Left forelimb (tissue), 1 donor: ENCODE measurements around the gene UBE2O.
"Not testable (repeated sequence)": the region's sequence is repeated elsewhere in the genome, so short reads cannot be mapped to it uniquely, and the experiment has no call there.

Experiments
- DNase-seq: peaks from one replicate; pipeline ENCODE4 v3.0.0-alpha.2; 2018; ENCODE audit warnings: low spot score

Gene UBE2O

GRCh38 chr17:76370261-76370993, 82.5 kb downstream of the UBE2O start:
- DNase-seq = no peak

GRCh38 chr17:76369804-76370203, 83.1 kb downstream of the UBE2O start:
- no peak for DNase-seq

GRCh38 chr17:76369379-76369778, 83.6 kb downstream of the UBE2O start:
- no peak for DNase-seq

GRCh38 chr17:76368545-76368944, 84.4 kb downstream of the UBE2O start:
- no peak for DNase-seq

- DNase-seq = no peak
These were observed 85.3 kb downstream of the UBE2O start for GRCh38 chr17:76367642-76368041.

GRCh38 chr17:76366247-76366646, 86.7 kb downstream of the UBE2O start:
- no peak for DNase-seq

GRCh38 chr17:76365256-76365903, 87.6 kb downstream of the UBE2O start:
- no peak for DNase-seq

GRCh38 chr17:76363107-76363842, 89.7 kb downstream of the UBE2O start:
- DNase-seq = no peak

GRCh38 chr17:76360461-76360860, 92.5 kb downstream of the UBE2O start:
- no peak for DNase-seq

- DNase-seq = not testable (repeated sequence)
These were observed 93.2 kb downstream of the UBE2O start for GRCh38 chr17:76359776-76360175.

- DNase-seq = no peak
These were observed 93.6 kb downstream of the UBE2O start for GRCh38 chr17:76359375-76359774.

- DNase-seq = no peak
These were observed 95.3 kb downstream of the UBE2O start for GRCh38 chr17:76357597-76358158.

GRCh38 chr17:76356803-76357456, 96.0 kb downstream of the UBE2O start:
- DNase-seq = no peak

- DNase-seq = no peak
These were observed 98.1 kb downstream of the UBE2O start for GRCh38 chr17:76354747-76355310.

GRCh38 chr17:76354317-76354729, 98.6 kb downstream of the UBE2O start:
- no peak for DNase-seq

GRCh38 chr17:76353599-76354316, 99.2 kb downstream of the UBE2O start, which contains the start of gene PRPSAP1:
Gene PRPSAP1 (minus strand): TSS chr17:76353916. CDS start chr17:76353703, 213 bp downstream.
- DNase-seq = peak; percentile 95

- no peak for DNase-seq
These were observed 99.9 kb downstream of the UBE2O start for GRCh38 chr17:76353004-76353598.

GRCh38 chr17:76351526-76352071, 101.4 kb downstream of the UBE2O start:
- no peak for DNase-seq

GRCh38 chr17:76350463-76350862, 102.5 kb downstream of the UBE2O start:
- no peak for DNase-seq

- not testable (repeated sequence) for DNase-seq
These were observed 106.0 kb downstream of the UBE2O start for GRCh38 chr17:76346936-76347335.
